Measurements from ENCODE around the gene ERCC6. TPM values are rescaled to one million over a fixed set of nuclear protein-coding genes. Genes with fewer than 3 reads are reported as not detected.

The ERCC6 gene
- total RNA-seq, 1 donor from 2014 or later = 24.3 TPM

- peak; percentile 40 for DNase-seq (ENCODE audit: low read depth)
Observed at GRCh38 chr10:49512121-49512809, 26.7 kb downstream of the ERCC6 start.

- DNase-seq (ENCODE audit: low read depth) = no peak
Observed at GRCh38 chr10:49509771-49510303, 29.1 kb downstream of the ERCC6 start.

- no peak for DNase-seq (ENCODE audit: low read depth)
Observed at GRCh38 chr10:49508654-49509053, 30.3 kb downstream of the ERCC6 start.

GRCh38 chr10:49508249-49508648 lies 30.7 kb downstream of the ERCC6 start:
- DNase-seq (ENCODE audit: low read depth) = no peak

GRCh38 chr10:49505589-49505988 lies 33.3 kb downstream of the ERCC6 start:
- no peak for DNase-seq (ENCODE audit: low read depth)

GRCh38 chr10:49505076-49505475 lies 33.8 kb downstream of the ERCC6 start:
- no peak for DNase-seq (ENCODE audit: low read depth)

GRCh38 chr10:49504528-49504927 lies 34.4 kb downstream of the ERCC6 start:
- no peak for DNase-seq (ENCODE audit: low read depth)

GRCh38 chr10:49502358-49502757 lies 36.6 kb downstream of the ERCC6 start:
- no peak for DNase-seq (ENCODE audit: low read depth)

- no peak for DNase-seq (ENCODE audit: low read depth)
Observed at GRCh38 chr10:49500412-49500811, 38.5 kb downstream of the ERCC6 start.

GRCh38 chr10:49499305-49499851 lies 39.5 kb downstream of the ERCC6 start:
- no peak for DNase-seq (ENCODE audit: low read depth)

GRCh38 chr10:49498425-49498824 lies 40.5 kb downstream of the ERCC6 start:
- no peak for DNase-seq (ENCODE audit: low read depth)

- DNase-seq (ENCODE audit: low read depth) = no peak
Observed at GRCh38 chr10:49497358-49497757, 41.6 kb downstream of the ERCC6 start.

GRCh38 chr10:49488056-49488717 lies 50.7 kb downstream of the ERCC6 start:
- DNase-seq (ENCODE audit: low read depth) = no peak

GRCh38 chr10:49486738-49487137 lies 52.2 kb downstream of the ERCC6 start:
- DNase-seq (ENCODE audit: low read depth) = no peak

GRCh38 chr10:49486009-49486408 lies 52.9 kb downstream of the ERCC6 start:
- DNase-seq (ENCODE audit: low read depth) = no peak

GRCh38 chr10:49484486-49485235 lies 54.3 kb downstream of the ERCC6 start:
- no peak for DNase-seq (ENCODE audit: low read depth)

GRCh38 chr10:49478819-49479218 lies 60.1 kb downstream of the ERCC6 start:
- no peak for DNase-seq (ENCODE audit: low read depth)

- DNase-seq (ENCODE audit: low read depth) = peak; percentile 6
Observed at GRCh38 chr10:49474901-49475300, 64.0 kb downstream of the ERCC6 start.

GRCh38 chr10:49471532-49471931 lies 67.4 kb downstream of the ERCC6 start:
- DNase-seq (ENCODE audit: low read depth) = no peak

- DNase-seq (ENCODE audit: low read depth) = no peak
Observed at GRCh38 chr10:49465736-49466135, 73.2 kb downstream of the ERCC6 start.

All from renal cortical epithelial cell (primary cell).